ACC112 (cell line): Measurements from ENCODE around the gene CEP290.
A peak's percentile ranks its signal among the peaks of the same experiment; 100 is the strongest.

Experiments used
- H2AFZ ChIP-seq: fragments of 200-600 bp; sonication (generic); one replicate; pipeline ENCODE4 v1.6.0; 2017; ENCODE audit warnings: antibody characterized with exemption, low read length; ENCODE audit not compliant: unreplicated experiment
- H3K27ac ChIP-seq: fragments of 200-600 bp; sonication (generic); 2 replicates; pipeline ENCODE4 v1.5.1; 2014; ENCODE audit warnings: low read depth, mild to moderate bottlenecking, antibody characterized with exemption, low read length, moderate library complexity
- H3K27me3 ChIP-seq: fragments of 200-600 bp; sonication (generic); 2 replicates; pipeline ENCODE4 v1.6.1; 2014; ENCODE audit warnings: mild to moderate bottlenecking, antibody characterized with exemption, low read length, moderate library complexity, mixed read lengths; ENCODE audit not compliant: insufficient read depth
- H3K36me3 ChIP-seq: fragments of 200-600 bp; sonication (generic); 2 replicates; pipeline ENCODE4 v1.6.1; 2016; ENCODE audit warnings: mild to moderate bottlenecking, antibody characterized with exemption, low read length, moderate library complexity, mixed read lengths; ENCODE audit not compliant: insufficient read depth
- H3K4me1 ChIP-seq: fragments of 200-600 bp; sonication (generic); one replicate; pipeline ENCODE4 v1.6.1; 2016; ENCODE audit warnings: low read length, mixed read lengths; ENCODE audit not compliant: insufficient read depth, unreplicated experiment, control insufficient read depth
- H3K4me3 ChIP-seq: fragments of 200-600 bp; sonication (generic); 2 replicates; pipeline ENCODE4 v1.5.1; 2014; ENCODE audit warnings: mild to moderate bottlenecking, low read depth, low read length
- H3K79me2 ChIP-seq: fragments of 200-600 bp; sonication (generic); one replicate; pipeline ENCODE4 v1.6.0; 2016; ENCODE audit warnings: low read length; ENCODE audit not compliant: control insufficient read depth, unreplicated experiment, insufficient read depth

CEP290 gene

GRCh38 chr12:88175544-88175943 lies 33.7 kb upstream of the CEP290 start:
- Histone ChIP-seq H3K4me3 (no peak overlapping the region), H3K36me3 (peaks cover 40% of the 10 kb centered on the region), H3K27ac (no peak overlapping the region)

GRCh38 chr12:88172844-88173407 lies 31.0 kb upstream of the CEP290 start:
- H3K79me2 ChIP-seq = no peaks in the 10 kb centered on the region
- peaks cover 16% of the 10 kb centered on the region for H3K4me1 ChIP-seq
- no peak overlapping the region for H2AFZ ChIP-seq
- no peak overlapping the region for H3K4me3 ChIP-seq
- peak overlapping the region; percentile 51 for H3K27ac ChIP-seq
- peaks cover 53% of the 10 kb centered on the region for H3K36me3 ChIP-seq
- no peaks in the 10 kb centered on the region for H3K27me3 ChIP-seq

More at GRCh38 chr12:88175544-88175943, 33.7 kb upstream of the CEP290 start:
- Histone ChIP-seq H2AFZ (no peak overlapping the region), H3K4me1 (peaks cover 16% of the 10 kb centered on the region), H3K27me3 (no peaks in the 10 kb centered on the region), H3K79me2 (no peaks in the 10 kb centered on the region)

- Histone ChIP-seq H3K4me1 (peaks cover 5% of the 10 kb centered on the region), H3K27ac (no peak overlapping the region), H3K36me3 (peaks cover 70% of the 10 kb centered on the region)
These were observed 25.5 kb upstream of the CEP290 start for GRCh38 chr12:88167384-88167783.

GRCh38 chr12:88166179-88166578 lies 24.3 kb upstream of the CEP290 start:
- H2AFZ ChIP-seq = no peak overlapping the region
- H3K79me2 ChIP-seq = no peaks in the 10 kb centered on the region
- H3K27me3 ChIP-seq = no peaks in the 10 kb centered on the region
- H3K27ac ChIP-seq = no peak overlapping the region
- peaks cover 71% of the 10 kb centered on the region for H3K36me3 ChIP-seq
- H3K4me1 ChIP-seq = peaks cover 2% of the 10 kb centered on the region
- H3K4me3 ChIP-seq = no peak overlapping the region

More at GRCh38 chr12:88167384-88167783, 25.5 kb upstream of the CEP290 start:
- Histone ChIP-seq H2AFZ (no peak overlapping the region), H3K27me3 (no peaks in the 10 kb centered on the region), H3K4me3 (no peak overlapping the region), H3K79me2 (no peaks in the 10 kb centered on the region)

- Histone ChIP-seq H3K27me3 (no peaks in the 10 kb centered on the region), H2AFZ (no peak overlapping the region), H3K4me3 (no peak overlapping the region), H3K79me2 (no peaks in the 10 kb centered on the region), H3K36me3 (peaks cover 55% of the 10 kb centered on the region), H3K4me1 (peaks cover 2% of the 10 kb centered on the region), H3K27ac (no peak overlapping the region)
These were observed 21.5 kb upstream of the CEP290 start for GRCh38 chr12:88163371-88163770.

- peaks cover 9% of the 10 kb centered on the region for H3K4me1 ChIP-seq
- H2AFZ ChIP-seq = no peak overlapping the region
- H3K4me3 ChIP-seq = no peak overlapping the region
- no peak overlapping the region; the same call in 1 of the 2 replicates for H3K27ac ChIP-seq
- peaks cover 13% of the 10 kb centered on the region; the same call in 1 of the 2 replicates for H3K36me3 ChIP-seq
- H3K79me2 ChIP-seq = no peaks in the 10 kb centered on the region
- no peaks in the 10 kb centered on the region for H3K27me3 ChIP-seq
These were observed 14.3 kb upstream of the CEP290 start for GRCh38 chr12:88156075-88156654.

- H3K4me3 ChIP-seq = no peak overlapping the region
- H3K27ac ChIP-seq = no peak overlapping the region
- H3K36me3 ChIP-seq = 0 out of 2 replicates have a peak, but pooled peaks cover 10% of the 10 kb centered on the region
- H3K4me1 ChIP-seq = peaks cover 9% of the 10 kb centered on the region
- no peaks in the 10 kb centered on the region for H3K79me2 ChIP-seq
- H3K27me3 ChIP-seq = no peaks in the 10 kb centered on the region
- no peak overlapping the region for H2AFZ ChIP-seq
These were observed 12.1 kb upstream of the CEP290 start for GRCh38 chr12:88153959-88154358.

- peaks cover 22% of the 10 kb centered on the region for H3K79me2 ChIP-seq
- no peaks in the 10 kb centered on the region for H3K36me3 ChIP-seq
- no peaks in the 10 kb centered on the region for H3K27me3 ChIP-seq
- H3K27ac ChIP-seq = no peak overlapping the region
- no peak overlapping the region for H2AFZ ChIP-seq
- no peak overlapping the region for H3K4me3 ChIP-seq
- H3K4me1 ChIP-seq = peaks cover 14% of the 10 kb centered on the region
These were observed 8.2 kb upstream of the CEP290 start for GRCh38 chr12:88150063-88150462.

GRCh38 chr12:88145567-88146505 lies 3.9 kb upstream of the CEP290 start:
- Histone ChIP-seq H3K36me3 (no peaks in the 10 kb centered on the region), H3K27me3 (no peaks in the 10 kb centered on the region), H3K4me3 (no peak overlapping the region), H3K27ac (no peak overlapping the region), H2AFZ (no peak overlapping the region), H3K79me2 (peaks cover 50% of the 10 kb centered on the region), H3K4me1 (peaks cover 18% of the 10 kb centered on the region)

GRCh38 chr12:88144546-88145468 lies 2.9 kb upstream of the CEP290 start:
- Histone ChIP-seq H3K27ac (no peak overlapping the region), H3K36me3 (peaks cover 8% of the 10 kb centered on the region; the same call in 1 of the 2 replicates), H3K27me3 (no peaks in the 10 kb centered on the region), H2AFZ (no peak overlapping the region), H3K79me2 (peaks cover 53% of the 10 kb centered on the region), H3K4me3 (no peak overlapping the region), H3K4me1 (peaks cover 22% of the 10 kb centered on the region)
